ENCODE measurements around the gene PCDHGB6.

PCDHGB6 gene

DNA sequence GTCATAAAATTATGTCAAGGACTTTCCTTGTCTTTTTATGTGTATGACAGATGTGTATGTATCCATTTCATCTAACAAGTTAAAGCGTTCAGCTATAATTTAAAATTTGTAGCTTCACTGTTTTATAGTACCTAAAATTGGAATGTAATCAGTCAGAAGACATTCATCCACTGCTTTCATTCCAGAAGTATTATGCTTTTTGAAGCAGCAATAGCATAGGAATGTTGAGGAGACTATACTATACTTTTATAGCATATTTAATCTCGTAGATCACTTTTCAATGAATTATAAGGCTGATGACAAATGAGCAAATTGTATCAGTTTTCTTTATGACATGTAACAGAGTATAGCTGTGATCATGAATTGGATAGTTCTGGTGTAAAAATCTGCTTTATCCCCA is 29.4 kb downstream of the PCDHGB6 start:
- TF ChIP-seq CTCF (IDR thresholded peaks at IDR 0.05) = no peak
- no peak overlapping the region for H3K27ac ChIP-seq
- no peaks in the 10 kb centered on the region for H3K27me3 ChIP-seq
- peaks cover 0 to 53% (median 30%) of the 10 kb centered on the region in 3 donors for H3K36me3 ChIP-seq
- DNase-seq = no peak
- H3K9me3 ChIP-seq = peaks cover 2 to 96% (median 81%) of the 10 kb centered on the region in 3 donors
- H3K4me3 ChIP-seq = no peak overlapping the region
- intact Hi-C loops (cut with DNase I; ENCODE audit: low total_unique reads) = no loop called here
- H3K4me1 ChIP-seq = no peaks in the 10 kb centered on the region

GRCh38 chr5:141439411-141440141 is 31.8 kb downstream of the PCDHGB6 start:
- H3K4me1 ChIP-seq = no peaks in the 10 kb centered on the region
- peaks cover 0 to 53% (median 30%) of the 10 kb centered on the region in 3 donors for H3K36me3 ChIP-seq
- no peak overlapping the region for H3K4me3 ChIP-seq
- H3K9me3 ChIP-seq = peaks cover 2 to 91% (median 69%) of the 10 kb centered on the region in 3 donors
- no peak for DNase-seq
- H3K27ac ChIP-seq = no peak overlapping the region
- no peaks in the 10 kb centered on the region for H3K27me3 ChIP-seq
- no peak for TF ChIP-seq CTCF (IDR thresholded peaks at IDR 0.05)
- intact Hi-C loops (cut with DNase I; ENCODE audit: low total_unique reads) = no loop called here

GRCh38 chr5:141440341-141440740 is 32.5 kb downstream of the PCDHGB6 start:
- H3K9me3 ChIP-seq = peaks cover 2 to 93% (median 64%) of the 10 kb centered on the region in 3 donors
- no peak overlapping the region for H3K4me3 ChIP-seq
- no peak overlapping the region for H3K27ac ChIP-seq
- H3K27me3 ChIP-seq = no peaks in the 10 kb centered on the region
- no peak for TF ChIP-seq CTCF (IDR thresholded peaks at IDR 0.05)
- peaks cover 0 to 52% (median 30%) of the 10 kb centered on the region in 3 donors for H3K36me3 ChIP-seq
- intact Hi-C loops (cut with DNase I; ENCODE audit: low total_unique reads) = no loop called here
- no peaks in the 10 kb centered on the region for H3K4me1 ChIP-seq
- no peak for DNase-seq

GRCh38 chr5:141441571-141442170 is 33.9 kb downstream of the PCDHGB6 start:
- H3K4me1 ChIP-seq = no peaks in the 10 kb centered on the region
- no peaks in the 10 kb centered on the region for H3K27me3 ChIP-seq
- H3K36me3 ChIP-seq = peaks cover 0 to 40% (median 23%) of the 10 kb centered on the region in 3 donors
- no peak overlapping the region for H3K4me3 ChIP-seq
- no peak for TF ChIP-seq CTCF (IDR thresholded peaks at IDR 0.05)
- no peak for DNase-seq
- no peak overlapping the region for H3K27ac ChIP-seq
- intact Hi-C loops (cut with DNase I; ENCODE audit: low total_unique reads) = no loop called here
- H3K9me3 ChIP-seq = peaks cover 2 to 83% (median 51%) of the 10 kb centered on the region in 3 donors

Measured in tibial artery (tissue), 4 donors.